Neural progenitor cell (in vitro differentiated cells): ENCODE data around the gene LPIN1.

ENCODE experiments used
- EZH2phosphoT487 ChIP-seq: fragments of 200-600 bp; sonication (generic); IDR thresholded peaks from 2 replicates; pipeline ENCODE4 v1.6.1; 2017; ENCODE audit warnings: antibody characterized with exemption
- TF ChIP-seq, protein P1 (sequence below): fragments of 200-600 bp; sonication (generic); IDR thresholded peaks from 2 replicates; pipeline ENCODE4 v1.5.1; 2017; ENCODE audit warnings: antibody characterized with exemption, mild to moderate bottlenecking

DNA sequence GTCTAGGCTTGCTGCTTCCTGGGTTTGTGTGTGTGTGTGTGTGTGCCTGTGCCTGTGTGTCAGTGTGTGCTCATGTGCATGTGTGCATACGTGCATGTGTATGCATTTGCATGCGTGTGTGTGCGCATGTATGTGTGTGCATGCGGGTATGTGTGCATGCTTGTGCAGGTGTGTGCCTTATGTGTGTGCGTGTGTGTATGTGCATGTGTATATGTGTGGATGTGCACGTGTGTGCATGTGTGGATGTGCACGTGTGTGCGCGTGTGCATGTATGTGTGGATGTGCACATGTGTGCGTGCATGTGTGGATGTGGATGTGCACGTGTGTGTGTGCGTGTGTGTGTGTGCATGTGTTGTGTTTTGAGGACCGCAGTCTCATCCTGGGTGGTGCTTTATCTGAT lies 42.8 kb downstream of the LPIN1 start:
- TF ChIP-seq EZH2phosphoT487 = no peak
- TF ChIP-seq, protein P1, sequence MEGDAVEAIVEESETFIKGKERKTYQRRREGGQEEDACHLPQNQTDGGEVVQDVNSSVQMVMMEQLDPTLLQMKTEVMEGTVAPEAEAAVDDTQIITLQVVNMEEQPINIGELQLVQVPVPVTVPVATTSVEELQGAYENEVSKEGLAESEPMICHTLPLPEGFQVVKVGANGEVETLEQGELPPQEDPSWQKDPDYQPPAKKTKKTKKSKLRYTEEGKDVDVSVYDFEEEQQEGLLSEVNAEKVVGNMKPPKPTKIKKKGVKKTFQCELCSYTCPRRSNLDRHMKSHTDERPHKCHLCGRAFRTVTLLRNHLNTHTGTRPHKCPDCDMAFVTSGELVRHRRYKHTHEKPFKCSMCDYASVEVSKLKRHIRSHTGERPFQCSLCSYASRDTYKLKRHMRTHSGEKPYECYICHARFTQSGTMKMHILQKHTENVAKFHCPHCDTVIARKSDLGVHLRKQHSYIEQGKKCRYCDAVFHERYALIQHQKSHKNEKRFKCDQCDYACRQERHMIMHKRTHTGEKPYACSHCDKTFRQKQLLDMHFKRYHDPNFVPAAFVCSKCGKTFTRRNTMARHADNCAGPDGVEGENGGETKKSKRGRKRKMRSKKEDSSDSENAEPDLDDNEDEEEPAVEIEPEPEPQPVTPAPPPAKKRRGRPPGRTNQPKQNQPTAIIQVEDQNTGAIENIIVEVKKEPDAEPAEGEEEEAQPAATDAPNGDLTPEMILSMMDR = no peak
